ENCODE data around the gene APEX2.
"Not testable (repeated sequence)": the region's sequence is repeated elsewhere in the genome, so short reads cannot be mapped to it uniquely, and the experiment has no call there.

APEX2 gene

DNA sequence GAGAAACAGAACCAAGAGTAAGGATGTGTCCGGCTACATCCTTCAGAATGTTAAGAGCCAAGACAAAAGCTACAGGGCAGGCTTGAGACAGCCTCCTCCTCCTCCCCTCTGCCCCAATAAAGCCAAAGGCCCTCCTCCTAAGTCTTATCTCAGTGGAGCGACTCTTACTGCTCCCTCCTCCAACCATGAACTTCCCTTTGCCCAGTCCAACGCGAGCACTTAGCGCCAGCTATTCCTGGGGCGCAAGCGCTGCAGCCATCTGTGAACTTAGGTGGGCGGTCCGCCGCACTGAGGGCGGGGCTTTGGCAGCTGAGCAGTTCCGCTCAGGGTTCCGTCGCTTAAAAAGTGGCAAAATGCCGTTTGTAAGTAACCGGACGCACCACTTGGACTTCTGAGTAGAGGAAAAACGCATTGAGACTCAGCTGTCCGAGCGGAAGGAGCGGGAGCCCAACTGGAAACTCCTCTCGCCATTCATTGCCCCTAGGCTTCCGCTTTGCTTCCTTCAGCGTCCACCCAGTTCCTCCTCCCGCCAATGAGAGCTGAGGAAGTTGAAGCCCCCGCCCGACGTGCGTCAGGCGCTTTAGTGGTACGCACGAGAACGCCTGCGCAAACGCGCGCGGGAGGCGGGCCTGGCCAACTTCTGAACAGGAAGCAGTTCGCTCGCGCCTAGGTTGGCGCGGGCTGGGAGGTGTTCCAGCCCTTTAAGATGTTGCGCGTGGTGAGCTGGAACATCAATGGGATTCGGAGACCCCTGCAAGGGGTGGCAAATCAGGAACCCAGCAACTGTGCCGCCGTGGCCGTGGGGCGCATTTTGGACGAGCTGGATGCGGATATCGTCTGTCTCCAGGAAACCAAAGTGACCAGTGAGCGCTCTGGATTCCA lies at the start of gene APEX2:
APEX2 (plus strand) TSS at position 647 of the 882 bp plus-strand sequence; CDS start at position 707, 60 bp downstream.
- peak; percentile 86 for DNase-seq (ENCODE audit: low spot score)

- no peak for DNase-seq (ENCODE audit: low spot score)
Measured at GRCh38 chrX:54950730-54951375, 49.3 kb upstream of the APEX2 start.

GRCh38 chrX:54961750-54962149 lies 38.4 kb upstream of the APEX2 start:
- no peak for DNase-seq (ENCODE audit: low spot score)

DNA sequence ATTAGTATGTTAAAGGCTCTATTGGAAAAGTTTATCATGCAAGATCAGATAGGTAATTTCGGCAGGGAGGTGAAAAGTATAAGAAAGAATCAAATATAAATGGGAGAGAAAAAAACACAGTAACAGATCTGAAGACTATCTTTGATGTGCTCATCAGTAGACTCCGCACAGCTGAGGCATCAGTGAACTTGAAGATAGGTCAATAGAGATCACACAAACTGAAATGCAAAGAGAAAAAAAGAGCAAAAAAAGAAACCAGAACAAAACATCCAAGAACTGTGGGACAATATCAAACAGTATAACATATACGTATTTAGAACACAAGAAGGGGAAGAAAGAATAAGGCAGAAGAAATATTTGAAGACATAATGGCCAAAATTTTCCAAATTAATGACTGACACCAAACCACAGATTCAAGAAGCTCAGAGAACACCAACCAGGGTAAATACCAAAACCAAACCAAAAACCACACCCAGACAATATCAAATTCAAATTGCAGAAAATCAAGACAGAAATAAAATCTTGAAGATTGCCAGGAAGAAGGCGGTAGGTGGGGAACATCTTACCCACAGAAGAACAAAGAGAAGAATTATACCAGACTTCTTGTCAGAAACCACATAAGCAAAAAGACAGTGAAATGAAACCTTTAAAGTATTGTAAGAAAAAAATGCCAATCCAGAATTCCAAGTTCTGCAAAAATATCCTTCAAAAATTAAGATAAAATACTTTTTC lies 35.2 kb upstream of the APEX2 start:
- no peak for DNase-seq (ENCODE audit: low spot score)

GRCh38 chrX:54977387-54977786 lies 22.8 kb upstream of the APEX2 start:
- DNase-seq (ENCODE audit: low spot score), result no peak

GRCh38 chrX:54978448-54978847 lies 21.7 kb upstream of the APEX2 start:
- no peak for DNase-seq (ENCODE audit: low spot score)

DNA sequence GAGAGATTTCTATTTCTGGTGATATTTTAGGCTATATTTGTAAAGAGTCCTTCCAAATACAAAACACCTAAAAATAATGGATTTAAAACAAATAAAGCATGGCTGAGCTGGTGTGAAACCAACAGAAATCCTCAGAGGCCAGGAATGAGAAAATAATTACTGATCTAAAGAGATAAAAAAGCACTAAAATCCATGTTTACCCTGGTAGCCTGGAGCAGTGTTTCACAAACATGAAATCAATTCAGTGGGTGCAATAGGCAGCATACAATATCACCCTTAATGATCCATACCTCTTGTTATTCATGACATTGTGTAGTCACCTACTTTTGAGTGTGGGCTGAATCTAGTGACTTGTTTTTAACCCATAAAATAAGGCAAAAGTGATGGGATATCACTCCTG lies 20.7 kb upstream of the APEX2 start:
- DNase-seq (ENCODE audit: low spot score), result no peak

DNA sequence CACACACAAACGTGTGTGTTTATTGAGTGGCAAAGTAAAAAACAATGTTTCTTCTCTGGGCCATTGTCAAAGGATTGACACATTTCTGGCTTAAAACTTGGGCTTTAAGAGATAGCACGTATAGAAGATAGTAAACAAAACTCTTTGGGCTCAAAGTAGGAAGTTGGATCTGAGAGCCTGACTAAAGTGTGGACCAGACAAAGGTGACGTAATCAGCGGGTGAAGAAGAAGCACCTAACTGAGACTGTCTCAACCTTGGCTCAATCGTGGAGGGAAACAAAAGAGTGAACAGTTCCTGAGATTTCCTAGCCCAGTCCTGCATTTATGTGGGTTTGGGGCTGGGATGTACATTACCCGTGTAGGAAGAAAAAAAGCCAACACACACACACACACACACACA lies 19.8 kb upstream of the APEX2 start:
- no peak for DNase-seq (ENCODE audit: low spot score)

DNA sequence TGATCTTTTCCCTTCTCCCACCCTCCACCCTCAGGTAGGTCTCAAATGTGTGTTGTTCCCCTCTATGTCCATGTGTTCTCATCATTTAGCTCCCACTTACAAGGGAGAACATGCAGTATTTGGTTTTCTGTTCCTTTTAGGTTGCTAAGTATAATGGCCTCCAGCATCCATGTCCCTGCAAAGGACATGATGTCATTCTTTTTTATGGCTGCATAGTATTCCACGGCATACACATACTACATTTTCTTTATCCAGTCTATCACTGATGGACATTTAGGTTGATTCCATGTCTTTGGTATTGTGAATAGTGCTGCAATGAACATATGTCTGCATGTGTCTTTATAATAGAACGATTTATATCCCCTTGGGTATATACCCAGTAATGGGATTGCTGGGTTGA lies 16.9 kb upstream of the APEX2 start:
- not testable (repeated sequence) for DNase-seq (ENCODE audit: low spot score)

- no peak for DNase-seq (ENCODE audit: low spot score)
Measured at GRCh38 chrX:54991706-54992105, 8.5 kb upstream of the APEX2 start.

GRCh38 chrX:54992911-54993622 lies 7.1 kb upstream of the APEX2 start:
- DNase-seq (ENCODE audit: low spot score), result no peak

GRCh38 chrX:54994099-54994498 lies 6.1 kb upstream of the APEX2 start, which contains the start of gene PFKFB1:
Gene PFKFB1, minus strand, starts transcription at chrX:54994188. Its CDS starts 181 bp downstream, at chrX:54994007.
- no peak for DNase-seq (ENCODE audit: low spot score)

- DNase-seq (ENCODE audit: low spot score), result no peak
Measured at GRCh38 chrX:54994668-54995351, 5.4 kb upstream of the APEX2 start.

- DNase-seq (ENCODE audit: low spot score), result no peak
Measured at GRCh38 chrX:54995621-54996020, 4.5 kb upstream of the APEX2 start.

- DNase-seq (ENCODE audit: low spot score), result no peak
Measured at GRCh38 chrX:55004231-55004630, 4.1 kb downstream of the APEX2 start.

GRCh38 chrX:55005256-55005655 lies 5.1 kb downstream of the APEX2 start:
- no peak for DNase-seq (ENCODE audit: low spot score)

- no peak for DNase-seq (ENCODE audit: low spot score)
Measured at GRCh38 chrX:55006827-55007621, 6.9 kb downstream of the APEX2 start.

DNA sequence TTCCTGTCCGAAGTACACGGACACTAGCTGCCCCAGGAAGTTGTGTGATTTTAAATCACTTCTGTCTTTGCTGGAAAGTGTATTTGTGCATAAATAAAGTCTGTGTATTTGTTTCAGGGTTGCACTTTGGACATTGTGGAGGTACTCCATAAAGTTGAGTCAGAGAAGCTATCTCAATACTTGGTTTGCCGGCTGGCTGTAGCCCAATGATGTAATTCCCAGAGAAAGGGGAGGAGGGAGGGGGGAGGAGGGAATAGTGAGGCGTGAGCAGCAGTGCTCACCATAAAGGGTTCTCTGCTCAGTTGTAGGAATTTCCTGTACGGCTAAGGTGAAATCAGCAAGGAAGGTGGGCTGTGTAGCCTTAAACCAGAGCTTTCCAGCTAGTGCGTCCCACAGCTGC lies 7.5 kb downstream of the APEX2 start:
- no peak for DNase-seq (ENCODE audit: low spot score)

DNA sequence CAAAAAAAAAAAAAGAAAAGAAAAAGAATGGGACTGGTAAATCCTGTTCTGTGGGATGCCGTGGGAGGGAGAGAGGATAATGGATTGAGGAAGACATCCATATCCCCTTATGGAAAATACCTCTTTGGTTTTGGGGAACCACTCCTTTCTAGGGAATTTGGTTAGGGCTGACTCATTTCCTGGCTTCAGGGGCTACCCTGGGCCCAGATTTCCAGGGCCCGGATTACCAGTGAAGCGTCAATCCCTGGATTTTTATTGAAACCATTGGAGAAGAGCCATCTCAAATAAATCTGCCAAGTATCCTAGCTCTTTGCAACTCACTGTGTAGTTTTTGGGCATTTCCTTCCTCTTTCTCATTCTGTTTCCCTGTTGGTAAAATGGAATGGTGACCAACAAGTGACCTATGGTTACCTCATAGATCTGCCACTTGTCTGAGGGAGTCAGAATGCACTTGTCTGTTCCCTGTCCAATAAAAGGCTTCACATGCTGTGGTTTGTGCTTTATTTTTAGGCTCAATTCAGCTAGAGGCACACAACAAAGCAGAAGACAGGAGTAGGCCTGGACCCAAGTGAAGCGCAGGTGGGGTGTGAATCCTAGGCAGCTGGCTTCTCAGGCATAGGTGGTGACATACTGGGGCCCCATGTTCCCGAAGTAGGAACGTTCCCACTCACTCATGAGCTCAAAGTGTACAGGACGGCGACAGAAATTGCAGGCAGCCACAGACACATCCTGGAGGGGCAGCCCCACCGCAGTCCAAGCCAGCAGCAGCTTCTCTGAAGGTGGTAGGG lies 8.6 kb downstream of the APEX2 start:
- DNase-seq (ENCODE audit: low spot score), result no peak

GRCh38 chrX:55011294-55011693 lies 11.1 kb downstream of the APEX2 start:
- no peak for DNase-seq (ENCODE audit: low spot score)
